Measurements from ENCODE around the gene PAPOLB.

Gene PAPOLB

DNA sequence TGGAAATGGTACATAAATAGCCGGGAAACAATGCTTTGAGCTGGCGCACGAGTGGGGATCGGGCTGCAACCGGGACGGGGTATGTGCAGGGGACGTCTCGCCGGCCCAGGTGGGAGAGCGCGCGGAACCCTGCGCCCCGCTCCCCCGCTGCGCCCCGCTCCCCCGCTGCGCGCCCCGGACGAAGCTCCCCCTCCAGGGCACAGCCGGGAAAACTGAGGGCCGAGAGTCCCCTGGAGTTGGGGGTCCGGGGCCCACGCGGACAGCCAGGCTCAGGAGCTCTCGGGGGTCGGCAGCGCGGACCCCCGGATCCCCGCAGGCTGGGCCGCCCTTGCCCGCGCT, 21.2 kb upstream of the PAPOLB start:
- TF ChIP-seq GATA3 (IDR thresholded peaks at IDR 0.05; ENCODE audit: low read depth, low read length) (no peak), GATA2 (IDR thresholded peaks at IDR 0.05; ENCODE audit: low read depth, low read length) (no peak)

DNA sequence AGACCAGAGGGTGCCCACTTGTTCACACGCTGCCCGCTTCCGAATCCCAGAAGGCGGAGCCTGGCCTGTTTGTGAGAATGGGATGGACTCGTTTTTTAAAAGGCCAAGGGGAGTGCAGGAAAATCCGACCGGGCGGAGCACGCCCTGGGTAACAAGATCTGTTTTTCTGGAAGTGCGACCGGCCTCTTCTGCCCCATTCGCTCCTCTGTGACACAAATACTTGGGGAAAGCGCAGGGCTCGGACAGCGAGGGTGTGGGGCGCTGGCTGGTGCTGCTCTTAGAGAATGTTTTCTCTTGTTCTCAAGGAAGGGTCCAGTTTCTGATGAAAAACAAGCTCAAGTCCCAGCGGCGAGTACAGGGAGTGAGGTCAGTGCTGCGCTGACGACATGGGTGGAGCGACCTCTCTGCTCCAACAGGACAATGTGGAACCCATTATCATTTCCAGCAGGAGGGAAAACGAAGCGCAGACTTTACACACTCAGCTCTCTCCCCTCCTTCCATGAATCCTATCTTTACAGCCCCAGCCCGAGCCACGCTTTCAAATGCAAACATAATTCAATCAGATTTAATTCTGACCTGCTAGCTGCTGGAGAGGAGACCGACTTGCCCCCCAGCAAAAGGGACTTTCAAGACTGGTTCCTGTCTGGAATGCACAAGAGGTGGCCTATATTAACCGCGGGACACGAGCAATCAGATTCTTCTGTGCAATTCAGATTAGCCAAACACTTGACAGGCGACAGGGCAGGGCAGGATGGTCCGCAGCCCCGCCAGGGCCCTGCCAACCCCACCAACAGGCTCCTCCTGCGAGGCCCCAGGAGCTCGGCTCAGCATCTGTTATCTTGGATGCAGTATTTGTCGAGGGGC, 20.6 kb upstream of the PAPOLB start:
- TF ChIP-seq GATA2 (IDR thresholded peaks at IDR 0.05; ENCODE audit: low read depth, low read length) (peak; percentile 63), GATA3 (IDR thresholded peaks at IDR 0.05; ENCODE audit: low read depth, low read length) (no peak)

DNA sequence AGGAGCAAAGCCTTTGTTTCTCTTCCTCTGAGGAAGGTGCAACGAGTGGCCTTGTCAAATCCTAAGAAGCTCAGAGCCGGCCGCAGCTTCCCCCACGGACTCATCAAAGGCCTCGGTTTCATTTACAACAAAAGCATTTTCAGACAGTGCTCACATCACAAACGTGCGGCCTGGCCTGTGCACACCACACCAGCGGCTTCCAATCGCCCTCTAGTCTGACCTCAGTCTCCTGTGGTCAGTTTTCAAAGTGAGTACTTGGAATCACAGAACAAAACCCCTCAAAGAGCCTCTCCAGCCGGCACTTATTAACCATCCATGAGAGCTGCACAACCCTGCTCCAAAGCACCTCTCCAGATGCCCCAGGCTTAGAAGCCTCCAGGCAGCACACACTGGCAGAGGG, 18.4 kb upstream of the PAPOLB start:
- no peak for TF ChIP-seq GATA2 (IDR thresholded peaks at IDR 0.05; ENCODE audit: low read depth, low read length)
- TF ChIP-seq GATA3 (IDR thresholded peaks at IDR 0.05; ENCODE audit: low read depth, low read length), result no peak

DNA sequence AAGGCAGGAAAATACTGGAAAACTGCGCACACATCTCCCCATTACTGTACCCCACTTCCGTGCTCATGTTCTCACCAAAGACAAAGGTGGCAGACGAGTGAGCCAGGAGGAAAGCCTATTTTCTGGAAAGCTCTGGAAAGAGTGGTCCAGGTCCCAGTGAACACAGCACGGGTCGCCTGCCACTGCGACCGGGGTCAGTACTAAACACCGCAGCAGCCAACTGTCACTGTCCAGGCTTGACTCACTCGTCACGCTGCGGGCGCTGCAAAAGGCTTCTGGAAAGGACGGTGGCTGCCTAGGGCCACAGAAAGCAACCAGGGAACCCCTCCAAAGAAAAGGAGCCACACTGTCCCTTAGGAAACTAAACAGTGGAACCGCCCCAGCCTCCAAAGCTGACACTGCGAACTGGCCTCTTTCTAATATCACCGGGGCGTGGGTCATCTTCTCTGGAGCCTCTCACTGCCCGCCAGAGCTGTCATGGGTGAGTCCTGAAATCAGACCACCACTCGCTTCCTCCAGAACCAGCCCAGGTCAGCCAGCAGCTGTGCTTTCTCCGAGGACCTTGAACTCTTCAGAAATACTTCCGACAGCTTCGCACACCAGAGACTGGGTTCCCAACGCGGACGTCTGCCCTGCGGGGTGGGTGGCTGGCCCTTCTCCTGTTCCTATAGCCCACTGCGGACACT, 17.7 kb upstream of the PAPOLB start:
- TF ChIP-seq GATA2 (IDR thresholded peaks at IDR 0.05; ENCODE audit: low read depth, low read length) (no peak; the same call in 1 of the 2 replicates), GATA3 (IDR thresholded peaks at IDR 0.05; ENCODE audit: low read depth, low read length) (no peak)

DNA sequence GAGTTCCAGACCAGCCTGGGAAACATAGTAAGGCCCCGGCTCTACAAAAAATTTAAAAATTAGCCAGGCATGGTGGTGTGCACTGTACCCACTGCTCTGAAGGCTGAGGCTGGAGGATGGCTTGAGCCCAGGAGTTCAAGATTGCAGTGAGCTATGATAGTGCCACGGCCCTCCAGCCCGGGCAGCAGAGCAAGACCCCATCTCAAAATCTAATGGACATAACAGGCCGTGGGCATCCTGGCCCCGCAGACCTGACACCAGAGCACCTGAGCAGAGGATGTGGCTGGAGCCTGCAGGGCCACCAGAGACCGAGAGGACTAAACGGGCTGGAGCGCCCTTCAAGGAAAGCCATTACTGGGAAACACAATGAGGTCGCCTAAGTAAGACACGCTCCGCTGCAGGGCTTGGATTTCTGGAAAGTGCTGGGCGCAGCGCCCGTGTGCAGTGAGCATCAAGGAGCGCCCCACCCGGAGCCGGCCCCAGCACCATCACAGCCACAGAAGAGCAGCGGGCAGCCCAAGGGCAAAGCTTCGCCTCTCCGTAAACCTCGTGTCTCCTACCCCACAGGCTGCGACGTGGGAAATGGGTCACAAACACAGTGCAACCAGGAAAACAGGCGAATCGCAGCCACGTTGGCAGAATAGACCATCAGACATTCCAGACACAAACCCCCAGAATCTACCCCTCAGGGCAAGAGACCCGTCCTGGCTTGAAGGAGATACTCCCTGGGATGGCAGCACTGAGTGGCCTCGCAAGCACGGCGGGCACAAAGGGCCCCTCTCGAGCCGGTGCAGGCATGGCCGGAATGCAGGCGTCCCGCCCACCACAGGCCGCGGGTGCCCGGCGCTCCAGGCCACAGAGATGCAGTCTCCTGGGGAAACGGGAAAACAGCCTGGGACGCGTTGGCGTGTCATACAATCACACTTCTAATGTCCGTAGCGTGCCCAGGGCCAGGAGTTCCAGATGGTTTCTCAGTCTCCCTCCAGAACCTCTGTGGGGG, 16.8 kb upstream of the PAPOLB start:
- TF ChIP-seq GATA2 (IDR thresholded peaks at IDR 0.05; ENCODE audit: low read depth, low read length), result no peak
- TF ChIP-seq GATA3 (IDR thresholded peaks at IDR 0.05; ENCODE audit: low read depth, low read length), result no peak

DNA sequence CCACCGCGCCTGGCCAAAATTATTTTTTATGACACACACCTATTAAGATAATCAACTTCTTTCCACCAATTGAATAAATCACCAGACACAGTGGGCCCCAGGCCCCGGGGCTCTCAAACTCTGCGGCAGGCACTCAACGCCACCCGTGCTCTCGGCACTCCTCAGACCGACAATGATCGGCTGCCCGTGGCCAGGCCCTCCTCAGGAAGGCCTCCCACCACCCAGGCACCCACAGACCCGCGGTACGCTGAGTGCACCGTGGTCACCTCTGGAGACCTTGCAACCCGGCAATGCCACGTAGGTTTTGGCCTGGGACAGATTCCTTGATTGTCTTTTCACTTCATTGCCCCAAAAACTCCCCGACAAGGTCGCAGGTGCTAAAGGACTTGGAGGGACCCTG, 14.8 kb upstream of the PAPOLB start:
- TF ChIP-seq GATA3 (IDR thresholded peaks at IDR 0.05; ENCODE audit: low read depth, low read length) (no peak), GATA2 (IDR thresholded peaks at IDR 0.05; ENCODE audit: low read depth, low read length) (no peak)

DNA sequence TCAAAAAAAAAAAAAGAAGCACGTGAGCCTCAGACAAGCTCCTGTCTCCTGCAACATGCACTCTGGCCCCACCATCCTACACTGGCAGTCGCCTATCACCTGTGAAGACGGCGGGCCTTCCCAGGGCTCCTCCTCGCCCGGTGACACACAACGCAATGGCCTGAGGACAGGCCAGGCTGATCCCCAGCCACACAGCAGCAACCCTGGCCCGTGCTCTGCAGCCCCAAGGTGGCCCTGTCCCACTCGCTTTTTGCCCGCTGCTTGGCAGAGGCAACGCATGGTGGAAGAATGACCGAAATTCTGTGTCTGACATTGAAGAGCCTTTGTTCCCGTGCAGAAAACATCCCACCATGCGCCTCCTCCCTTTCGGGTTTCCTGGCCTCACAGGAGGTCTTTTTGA, 13.6 kb upstream of the PAPOLB start:
- TF ChIP-seq GATA3 (IDR thresholded peaks at IDR 0.05; ENCODE audit: low read depth, low read length), result no peak
- TF ChIP-seq GATA2 (IDR thresholded peaks at IDR 0.05; ENCODE audit: low read depth, low read length), result no peak

DNA sequence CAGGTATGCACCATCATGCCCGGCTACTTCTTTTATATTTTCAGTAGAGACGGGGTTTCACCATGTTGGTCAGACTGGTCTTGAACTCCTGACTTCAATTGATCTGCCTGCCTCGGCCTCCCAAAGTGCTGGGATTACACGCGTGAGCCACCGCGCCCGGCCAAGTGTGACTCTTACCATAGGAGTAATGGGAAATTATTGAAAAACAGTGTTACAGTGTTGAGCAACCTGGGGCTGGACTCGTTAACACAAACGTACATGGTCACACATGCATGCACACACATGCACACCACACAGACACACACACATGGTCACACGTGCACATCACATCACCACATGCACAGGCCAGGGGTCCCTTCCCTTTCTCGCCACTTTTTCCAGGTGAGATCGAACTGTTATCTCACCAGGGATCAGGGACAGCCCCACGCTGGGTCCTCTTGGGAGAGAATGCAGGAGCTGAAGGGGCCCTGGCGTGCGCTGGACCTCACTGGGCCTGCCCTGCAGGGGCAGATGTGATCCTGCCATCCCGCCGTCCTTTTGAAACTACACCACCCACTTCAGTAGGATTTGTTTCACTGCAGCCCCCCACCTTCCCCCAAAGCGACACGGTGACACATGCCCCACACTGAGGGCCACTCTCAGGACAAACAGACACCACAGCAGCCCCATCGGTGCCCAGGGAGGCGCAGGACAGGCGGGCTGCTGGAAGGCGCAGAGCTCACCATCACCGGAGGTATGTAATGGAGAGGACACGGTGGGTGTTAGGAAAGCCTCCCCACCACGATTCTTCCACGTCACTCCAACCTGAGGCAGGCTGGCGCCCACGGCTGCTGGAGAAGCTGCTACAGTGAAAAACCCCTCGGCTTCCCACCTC, 11.5 kb upstream of the PAPOLB start:
- TF ChIP-seq GATA2 (IDR thresholded peaks at IDR 0.05; ENCODE audit: low read depth, low read length) (peak; percentile 90), GATA3 (IDR thresholded peaks at IDR 0.05; ENCODE audit: low read depth, low read length) (no peak)

DNA sequence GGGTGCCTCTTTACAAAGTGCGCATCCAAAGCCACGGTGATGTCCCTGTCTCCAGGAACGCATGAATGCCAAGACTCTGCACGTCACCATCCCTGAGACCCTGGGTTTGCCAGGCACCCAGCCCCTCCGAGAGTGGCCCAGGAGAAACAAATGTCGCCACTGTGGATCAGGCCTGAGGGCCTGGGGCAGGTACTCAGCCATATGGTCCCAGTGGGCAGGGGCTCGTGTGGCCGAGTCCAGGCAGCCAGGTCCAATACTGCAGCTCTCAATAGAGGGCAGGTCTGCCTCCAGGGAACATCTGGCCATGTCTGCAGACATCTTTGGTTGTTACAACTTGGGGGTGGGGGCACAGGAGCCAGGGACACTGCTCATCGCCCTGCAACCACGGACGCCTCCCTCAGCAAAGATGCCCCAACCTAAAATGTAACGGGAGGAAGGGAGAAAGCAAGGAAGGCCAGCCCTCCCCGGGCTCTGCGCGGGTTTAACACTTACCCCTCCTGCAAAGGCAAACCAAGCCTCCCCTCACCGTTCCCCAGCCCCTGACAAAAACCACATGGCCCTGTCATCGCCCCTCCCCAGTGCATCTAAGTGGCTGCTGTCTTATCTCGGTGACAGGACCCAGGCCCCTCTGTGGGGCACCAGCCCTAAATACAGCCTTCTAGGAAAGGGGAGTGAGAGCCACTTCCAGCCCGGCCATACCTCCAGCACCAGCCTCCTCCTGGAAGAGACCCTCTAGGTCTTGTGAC, 10.3 kb upstream of the PAPOLB start:
- TF ChIP-seq GATA2 (IDR thresholded peaks at IDR 0.05; ENCODE audit: low read depth, low read length) (peak; percentile 96), GATA3 (IDR thresholded peaks at IDR 0.05; ENCODE audit: low read depth, low read length) (no peak)

DNA sequence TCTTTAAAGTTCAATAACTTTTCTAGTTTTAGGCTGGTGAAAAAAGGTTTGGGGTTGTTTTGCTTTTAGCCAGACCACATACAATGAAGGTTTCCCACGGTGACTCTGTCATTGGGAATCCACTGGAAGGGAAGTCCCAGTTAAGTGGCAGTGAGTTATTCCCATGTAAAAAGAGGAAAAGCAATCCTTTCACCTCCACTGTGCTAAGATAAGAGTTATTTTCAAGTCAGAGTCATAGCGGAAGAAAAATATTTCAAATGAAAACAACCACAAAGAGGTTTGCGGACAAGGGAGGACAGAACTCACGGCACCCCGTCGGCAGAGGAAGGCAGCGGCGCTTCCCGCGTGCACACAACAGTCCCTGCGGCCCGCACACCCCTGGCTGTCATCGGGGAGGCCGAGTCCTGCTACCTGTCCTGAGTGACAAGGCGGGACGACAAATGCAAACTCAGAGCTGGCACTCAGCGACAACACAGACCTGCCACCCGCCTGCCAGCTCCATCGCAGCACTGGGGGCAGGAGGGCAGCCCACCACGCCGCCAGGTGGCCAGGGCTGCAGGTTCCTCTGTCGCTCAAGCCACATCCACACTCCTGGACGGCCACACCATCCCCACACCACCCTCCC, 9.3 kb upstream of the PAPOLB start:
- TF ChIP-seq GATA3 (IDR thresholded peaks at IDR 0.05; ENCODE audit: low read depth, low read length) (no peak), GATA2 (IDR thresholded peaks at IDR 0.05; ENCODE audit: low read depth, low read length) (no peak)

DNA sequence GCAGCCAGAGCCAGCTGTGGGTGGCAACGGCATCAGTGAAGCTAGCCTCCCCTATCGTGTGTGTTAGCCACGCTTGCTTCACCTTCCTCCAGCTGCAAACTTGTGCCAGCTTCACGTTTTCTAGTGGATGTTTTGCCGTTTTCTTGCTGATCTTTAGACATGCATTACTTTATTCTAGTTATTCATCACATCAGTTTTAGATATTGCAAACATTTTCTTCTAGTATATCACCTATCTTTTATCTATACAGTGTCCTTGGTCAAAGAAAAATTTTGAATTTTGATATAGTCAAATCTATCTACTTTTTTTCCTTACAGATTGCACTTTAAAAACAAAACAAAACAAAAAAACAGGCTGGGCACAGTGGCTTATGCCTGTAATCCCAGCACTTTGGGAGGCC, 6.7 kb upstream of the PAPOLB start:
- TF ChIP-seq GATA2 (IDR thresholded peaks at IDR 0.05; ENCODE audit: low read depth, low read length) (no peak), GATA3 (IDR thresholded peaks at IDR 0.05; ENCODE audit: low read depth, low read length) (no peak)

All from SH-SY5Y (cell line).